ENCODE data around the gene NR4A3.

DNA sequence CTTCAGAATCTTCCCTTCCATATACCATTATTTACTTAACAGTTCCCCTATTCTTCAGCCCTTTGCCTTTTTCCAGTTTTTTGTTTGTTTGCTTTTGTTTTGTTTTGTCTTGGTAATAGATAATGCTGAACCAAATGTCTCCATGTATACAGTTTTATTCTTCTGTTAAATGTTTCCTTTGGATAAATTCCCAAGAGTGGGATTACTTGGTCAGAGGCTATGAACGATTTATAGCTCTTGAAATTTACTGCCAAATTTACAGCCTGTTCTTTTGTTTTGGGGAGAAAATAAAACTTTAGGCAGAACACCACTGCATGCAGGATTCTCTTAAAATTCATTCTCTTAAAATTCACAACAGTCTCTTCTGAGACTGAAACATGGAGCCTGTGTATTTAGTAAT, 38.6 kb downstream of the NR4A3 start:
- TF ChIP-seq, protein P1, sequence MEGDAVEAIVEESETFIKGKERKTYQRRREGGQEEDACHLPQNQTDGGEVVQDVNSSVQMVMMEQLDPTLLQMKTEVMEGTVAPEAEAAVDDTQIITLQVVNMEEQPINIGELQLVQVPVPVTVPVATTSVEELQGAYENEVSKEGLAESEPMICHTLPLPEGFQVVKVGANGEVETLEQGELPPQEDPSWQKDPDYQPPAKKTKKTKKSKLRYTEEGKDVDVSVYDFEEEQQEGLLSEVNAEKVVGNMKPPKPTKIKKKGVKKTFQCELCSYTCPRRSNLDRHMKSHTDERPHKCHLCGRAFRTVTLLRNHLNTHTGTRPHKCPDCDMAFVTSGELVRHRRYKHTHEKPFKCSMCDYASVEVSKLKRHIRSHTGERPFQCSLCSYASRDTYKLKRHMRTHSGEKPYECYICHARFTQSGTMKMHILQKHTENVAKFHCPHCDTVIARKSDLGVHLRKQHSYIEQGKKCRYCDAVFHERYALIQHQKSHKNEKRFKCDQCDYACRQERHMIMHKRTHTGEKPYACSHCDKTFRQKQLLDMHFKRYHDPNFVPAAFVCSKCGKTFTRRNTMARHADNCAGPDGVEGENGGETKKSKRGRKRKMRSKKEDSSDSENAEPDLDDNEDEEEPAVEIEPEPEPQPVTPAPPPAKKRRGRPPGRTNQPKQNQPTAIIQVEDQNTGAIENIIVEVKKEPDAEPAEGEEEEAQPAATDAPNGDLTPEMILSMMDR (IDR thresholded peaks at IDR 0.05 in 8 of 11, conservative IDR thresholded peaks at IDR 0.05 in 3 of 11), result no peak
- TF ChIP-seq POLR2A (IDR thresholded peaks at IDR 0.05), result no peak
- no peak for TF ChIP-seq POLR2AphosphoS5 (IDR thresholded peaks at IDR 0.05)
